Measurements from ENCODE around the gene CCDC81.

The CCDC81 gene

DNA sequence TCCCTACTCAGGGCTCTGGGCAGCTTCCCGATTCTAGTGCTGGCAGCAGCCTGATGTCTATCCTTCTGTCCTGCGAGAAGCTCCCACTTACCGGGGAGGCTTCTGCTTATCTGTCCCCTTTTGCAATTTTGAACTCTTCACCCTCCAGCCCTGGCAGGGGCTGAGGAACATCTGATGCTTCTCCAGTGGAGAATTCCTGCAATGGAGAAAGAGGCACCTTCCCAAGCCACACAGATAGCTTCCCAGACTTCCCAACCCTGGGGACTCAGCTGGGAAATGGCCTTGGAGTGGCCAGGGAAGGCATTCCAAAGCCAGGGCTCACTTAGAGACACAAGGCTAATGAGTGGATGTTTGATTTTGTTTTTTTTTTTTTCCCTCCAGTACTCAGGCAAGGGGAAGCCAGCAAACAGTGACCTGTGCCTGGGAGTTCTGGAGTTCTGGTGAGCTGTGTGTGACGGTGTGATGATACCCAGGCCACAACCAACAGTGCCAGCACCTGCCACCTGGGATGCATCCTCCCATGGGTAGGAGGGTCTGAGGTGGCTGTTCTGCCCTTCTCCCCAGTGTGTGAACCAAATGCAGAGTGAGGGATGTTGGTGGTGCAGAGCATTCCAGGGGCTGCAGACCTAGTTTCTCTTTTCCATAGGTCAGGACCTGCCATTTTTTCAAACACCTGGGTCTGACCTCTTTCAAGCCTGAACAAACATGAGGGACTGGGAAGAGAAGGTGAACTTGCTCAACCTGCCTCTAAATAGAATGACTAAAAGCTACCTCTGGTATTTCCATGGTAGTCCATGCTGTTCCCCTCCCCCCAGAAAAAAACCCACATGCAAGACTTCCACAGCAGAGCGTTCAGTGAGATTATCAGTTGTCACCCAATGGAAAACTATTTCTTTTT, 95.1 kb downstream of the CCDC81 start:
- DNase-seq = no peak

Data from AML-193 (cell line).